Neural crest cell (in vitro differentiated cells): Measurements from ENCODE around the gene SPATA31C2. TPM values are rescaled to one million over a fixed set of nuclear protein-coding genes. Genes with fewer than 3 reads are reported as not detected.
"Not testable (repeated sequence)": the region's sequence is repeated elsewhere in the genome, so short reads cannot be mapped to it uniquely, and the experiment has no call there.

Experiments used
- DNase-seq: peaks from one replicate; pipeline ENCODE4 v3.0.0; 2021; ENCODE audit warnings: low read depth, mixed read lengths, low spot score
- H3K27ac Mint-ChIP-seq: one replicate; pipeline ENCODE4 v1.8.0; 2021; ENCODE audit warnings: mild to moderate bottlenecking, mixed read lengths; ENCODE audit not compliant: unreplicated experiment
- H3K27me3 Mint-ChIP-seq: 2 replicates; pipeline ENCODE4 v1.8.0; 2021; ENCODE audit warnings: low read depth, mild to moderate bottlenecking, mixed read lengths
- H3K36me3 Mint-ChIP-seq: 2 replicates; pipeline ENCODE4 v1.8.0; 2021; ENCODE audit warnings: low read depth, mild to moderate bottlenecking, mixed read lengths
- H3K4me1 Mint-ChIP-seq: 2 replicates; pipeline ENCODE4 v1.8.0; 2021; ENCODE audit warnings: mixed read lengths
- H3K4me3 Mint-ChIP-seq: one replicate; pipeline ENCODE4 v1.8.0; 2021; ENCODE audit warnings: mild to moderate bottlenecking, mixed read lengths
- H3K9me3 Mint-ChIP-seq: 2 replicates; pipeline ENCODE4 v1.8.0; 2021; ENCODE audit warnings: mixed read lengths
- CTCF ChIP-seq: fragments of 200-600 bp; sonication (generic); conservative IDR thresholded peaks from 2 replicates; pipeline ENCODE4 v1.5.0; 2021; ENCODE audit warnings: antibody characterized with exemption, mild to moderate bottlenecking
- total RNA-seq: library from RNA; stranded (reverse); gene quantifications from 2 replicates; pipeline ENCODE4 v1.2.1, GENCODE V29; 2021

The SPATA31C2 gene
- total RNA-seq, 1 donor from 2014 or later = 2.0 TPM

GRCh38 chr9:88161144-88161543, 22.9 kb upstream of the SPATA31C2 start:
- Mint-ChIP-seq H3K27ac (no peak overlapping the region), H3K27me3 (peaks cover 3% of the 10 kb centered on the region), H3K4me1 (peaks cover 4% of the 10 kb centered on the region), H3K36me3 (no peaks in the 10 kb centered on the region), H3K4me3 (no peak overlapping the region), H3K9me3 (no peaks in the 10 kb centered on the region)
- no peak for DNase-seq
- TF ChIP-seq CTCF = no peak

- DNase-seq = no peak
- Mint-ChIP-seq H3K4me1 (no peaks in the 10 kb centered on the region), H3K36me3 (no peaks in the 10 kb centered on the region), H3K4me3 (no peak overlapping the region), H3K27me3 (peaks cover 3% of the 10 kb centered on the region), H3K27ac (no peak overlapping the region), H3K9me3 (peaks cover 2% of the 10 kb centered on the region)
- TF ChIP-seq CTCF = no peak
Observed at GRCh38 chr9:88143957-88144625, 5.8 kb upstream of the SPATA31C2 start.

- peaks cover 2% of the 10 kb centered on the region for H3K9me3 Mint-ChIP-seq
Observed at GRCh38 chr9:88143179-88143578, 4.9 kb upstream of the SPATA31C2 start.

GRCh38 chr9:88133552-88133951, 4.7 kb downstream of the SPATA31C2 start:
- not testable (repeated sequence) for H3K4me1 Mint-ChIP-seq, DNase-seq, H3K27ac Mint-ChIP-seq, H3K9me3 Mint-ChIP-seq, H3K27me3 Mint-ChIP-seq, H3K36me3 Mint-ChIP-seq, H3K4me3 Mint-ChIP-seq

More at GRCh38 chr9:88143179-88143578, 4.9 kb upstream of the SPATA31C2 start:
- no peak overlapping the region for H3K27ac Mint-ChIP-seq
- no peaks in the 10 kb centered on the region for H3K4me1 Mint-ChIP-seq
- no peak overlapping the region for H3K4me3 Mint-ChIP-seq
- H3K36me3 Mint-ChIP-seq = no peaks in the 10 kb centered on the region
- no peak for TF ChIP-seq CTCF
- peaks cover 3% of the 10 kb centered on the region for H3K27me3 Mint-ChIP-seq
- DNase-seq = no peak

- not testable (repeated sequence) for H3K27me3 Mint-ChIP-seq, H3K4me3 Mint-ChIP-seq, DNase-seq, H3K9me3 Mint-ChIP-seq, H3K27ac Mint-ChIP-seq, H3K4me1 Mint-ChIP-seq, H3K36me3 Mint-ChIP-seq
Observed at GRCh38 chr9:88129556-88129955, 8.7 kb downstream of the SPATA31C2 start.

GRCh38 chr9:88127700-88128300, 10.5 kb downstream of the SPATA31C2 start:
- H3K4me3 Mint-ChIP-seq, H3K4me1 Mint-ChIP-seq, H3K36me3 Mint-ChIP-seq: not testable (repeated sequence)

GRCh38 chr9:88123413-88123812, 14.9 kb downstream of the SPATA31C2 start:
- H3K27ac Mint-ChIP-seq, H3K4me3 Mint-ChIP-seq, H3K27me3 Mint-ChIP-seq, H3K9me3 Mint-ChIP-seq, H3K4me1 Mint-ChIP-seq, DNase-seq, H3K36me3 Mint-ChIP-seq: not testable (repeated sequence)

More at GRCh38 chr9:88127700-88128300, 10.5 kb downstream of the SPATA31C2 start:
- not testable (repeated sequence) for H3K27ac Mint-ChIP-seq, DNase-seq, H3K27me3 Mint-ChIP-seq, H3K9me3 Mint-ChIP-seq

- not testable (repeated sequence) for H3K9me3 Mint-ChIP-seq, H3K27me3 Mint-ChIP-seq, H3K4me1 Mint-ChIP-seq, DNase-seq, H3K36me3 Mint-ChIP-seq, H3K27ac Mint-ChIP-seq, H3K4me3 Mint-ChIP-seq
Observed at GRCh38 chr9:88118121-88118520, 20.2 kb downstream of the SPATA31C2 start.

GRCh38 chr9:88114968-88115612, 23.2 kb downstream of the SPATA31C2 start:
- not testable (repeated sequence) for H3K4me3 Mint-ChIP-seq, H3K9me3 Mint-ChIP-seq, DNase-seq, H3K36me3 Mint-ChIP-seq, H3K27ac Mint-ChIP-seq, H3K27me3 Mint-ChIP-seq, H3K4me1 Mint-ChIP-seq

- not testable (repeated sequence) for H3K27ac Mint-ChIP-seq, H3K4me3 Mint-ChIP-seq, H3K4me1 Mint-ChIP-seq, DNase-seq, H3K36me3 Mint-ChIP-seq, H3K27me3 Mint-ChIP-seq, H3K9me3 Mint-ChIP-seq
Observed at GRCh38 chr9:88114283-88114967, 23.9 kb downstream of the SPATA31C2 start.
